Measurements from ENCODE around the gene VSTM1. TPM values are rescaled to one million over a fixed set of nuclear protein-coding genes. Genes with fewer than 3 reads are reported as not detected.

The VSTM1 gene
- total RNA-seq, 1 experiment from 2014 or later: not detected

DNA sequence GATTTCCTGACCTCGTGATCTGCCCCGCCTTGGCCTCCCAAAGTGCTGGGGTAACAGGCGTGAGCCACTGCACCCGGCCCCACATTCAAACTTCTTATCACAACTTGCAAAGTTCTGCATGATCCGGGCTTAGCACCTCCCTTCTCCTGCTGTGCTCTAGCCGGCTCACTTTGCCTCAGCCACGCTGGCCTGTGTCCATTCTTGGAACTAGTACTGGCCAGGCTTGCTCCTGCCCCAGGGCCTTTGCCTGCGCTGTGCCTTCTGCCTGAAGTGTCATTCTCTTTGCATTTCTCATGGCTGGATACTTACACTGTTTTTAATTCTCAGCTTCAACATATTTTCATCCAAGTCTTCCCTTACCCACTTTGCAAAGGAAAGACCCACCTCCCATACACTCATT lies 42.3 kb downstream of the VSTM1 start (continued):
- TF ChIP-seq, protein P1, sequence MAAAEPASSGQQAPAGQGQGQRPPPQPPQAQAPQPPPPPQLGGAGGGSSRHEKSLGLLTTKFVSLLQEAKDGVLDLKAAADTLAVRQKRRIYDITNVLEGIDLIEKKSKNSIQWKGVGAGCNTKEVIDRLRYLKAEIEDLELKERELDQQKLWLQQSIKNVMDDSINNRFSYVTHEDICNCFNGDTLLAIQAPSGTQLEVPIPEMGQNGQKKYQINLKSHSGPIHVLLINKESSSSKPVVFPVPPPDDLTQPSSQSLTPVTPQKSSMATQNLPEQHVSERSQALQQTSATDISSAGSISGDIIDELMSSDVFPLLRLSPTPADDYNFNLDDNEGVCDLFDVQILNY (CRISPR knock-in tag; IDR thresholded peaks at IDR 0.05): no peak
- no peak for TF ChIP-seq ATF3 (CRISPR knock-in tag; conservative IDR thresholded peaks at IDR 0.05)
- TF ChIP-seq SOX15 (CRISPR knock-in tag; IDR thresholded peaks at IDR 0.05): no peak
- TF ChIP-seq NR2C2 (CRISPR knock-in tag; IDR thresholded peaks at IDR 0.05): no peak

DNA sequence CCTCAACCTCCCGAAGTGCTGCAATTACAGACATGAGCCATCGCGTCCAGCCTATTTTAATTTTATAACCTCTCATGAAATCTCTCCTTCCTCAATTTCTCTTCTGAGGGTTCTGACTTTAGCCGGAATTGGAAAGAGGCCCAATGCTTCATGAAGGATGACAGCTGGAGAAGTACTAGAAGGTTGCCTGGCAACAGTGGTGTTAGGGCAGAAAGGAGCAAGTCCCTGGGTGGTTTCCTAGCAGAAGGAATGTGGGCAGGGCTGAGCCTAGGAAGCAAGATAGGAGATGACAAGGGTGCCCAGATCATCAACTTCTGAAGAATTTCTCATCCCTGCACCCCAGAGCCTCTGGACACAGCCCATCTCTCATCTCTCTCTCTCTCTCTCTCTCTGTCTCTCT lies 46.4 kb downstream of the VSTM1 start:
- Mint-ChIP-seq H3K4me3 (no peak overlapping the region), H3K27me3 (ENCODE audit: low read depth) (peaks cover 30% of the 10 kb centered on the region), H3K9me3 (peaks cover 7% of the 10 kb centered on the region; the same call in 1 of the 2 replicates), H3K4me1 (peaks cover 18% of the 10 kb centered on the region), H3K36me3 (0 out of 2 replicates have a peak, but pooled peaks cover 2% of the 10 kb centered on the region), H3K27ac (no peak overlapping the region)
- TF ChIP-seq OVOL2 (CRISPR knock-in tag; IDR thresholded peaks at IDR 0.05; ENCODE audit: borderline replicate concordance) (no peak), ZNF416 (CRISPR knock-in tag; IDR thresholded peaks at IDR 0.05) (no peak), ZBTB43 (CRISPR knock-in tag; IDR thresholded peaks at IDR 0.05) (no peak), IRF2 (CRISPR knock-in tag; IDR thresholded peaks at IDR 0.05; ENCODE audit: borderline replicate concordance, low read depth) (no peak), ZNF423 (CRISPR knock-in tag; IDR thresholded peaks at IDR 0.05) (no peak), RORB (CRISPR knock-in tag; IDR thresholded peaks at IDR 0.05) (no peak), JUN (CRISPR knock-in tag; IDR thresholded peaks at IDR 0.05) (no peak), ZNF138 (CRISPR knock-in tag; conservative IDR thresholded peaks at IDR 0.05) (no peak), NFYB (CRISPR knock-in tag; conservative IDR thresholded peaks at IDR 0.05; ENCODE audit: low read depth) (no peak)
- TF ChIP-seq, protein P2, sequence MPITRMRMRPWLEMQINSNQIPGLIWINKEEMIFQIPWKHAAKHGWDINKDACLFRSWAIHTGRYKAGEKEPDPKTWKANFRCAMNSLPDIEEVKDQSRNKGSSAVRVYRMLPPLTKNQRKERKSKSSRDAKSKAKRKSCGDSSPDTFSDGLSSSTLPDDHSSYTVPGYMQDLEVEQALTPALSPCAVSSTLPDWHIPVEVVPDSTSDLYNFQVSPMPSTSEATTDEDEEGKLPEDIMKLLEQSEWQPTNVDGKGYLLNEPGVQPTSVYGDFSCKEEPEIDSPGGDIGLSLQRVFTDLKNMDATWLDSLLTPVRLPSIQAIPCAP (CRISPR knock-in tag; IDR thresholded peaks at IDR 0.05): no peak
- TF ChIP-seq, protein P3, sequence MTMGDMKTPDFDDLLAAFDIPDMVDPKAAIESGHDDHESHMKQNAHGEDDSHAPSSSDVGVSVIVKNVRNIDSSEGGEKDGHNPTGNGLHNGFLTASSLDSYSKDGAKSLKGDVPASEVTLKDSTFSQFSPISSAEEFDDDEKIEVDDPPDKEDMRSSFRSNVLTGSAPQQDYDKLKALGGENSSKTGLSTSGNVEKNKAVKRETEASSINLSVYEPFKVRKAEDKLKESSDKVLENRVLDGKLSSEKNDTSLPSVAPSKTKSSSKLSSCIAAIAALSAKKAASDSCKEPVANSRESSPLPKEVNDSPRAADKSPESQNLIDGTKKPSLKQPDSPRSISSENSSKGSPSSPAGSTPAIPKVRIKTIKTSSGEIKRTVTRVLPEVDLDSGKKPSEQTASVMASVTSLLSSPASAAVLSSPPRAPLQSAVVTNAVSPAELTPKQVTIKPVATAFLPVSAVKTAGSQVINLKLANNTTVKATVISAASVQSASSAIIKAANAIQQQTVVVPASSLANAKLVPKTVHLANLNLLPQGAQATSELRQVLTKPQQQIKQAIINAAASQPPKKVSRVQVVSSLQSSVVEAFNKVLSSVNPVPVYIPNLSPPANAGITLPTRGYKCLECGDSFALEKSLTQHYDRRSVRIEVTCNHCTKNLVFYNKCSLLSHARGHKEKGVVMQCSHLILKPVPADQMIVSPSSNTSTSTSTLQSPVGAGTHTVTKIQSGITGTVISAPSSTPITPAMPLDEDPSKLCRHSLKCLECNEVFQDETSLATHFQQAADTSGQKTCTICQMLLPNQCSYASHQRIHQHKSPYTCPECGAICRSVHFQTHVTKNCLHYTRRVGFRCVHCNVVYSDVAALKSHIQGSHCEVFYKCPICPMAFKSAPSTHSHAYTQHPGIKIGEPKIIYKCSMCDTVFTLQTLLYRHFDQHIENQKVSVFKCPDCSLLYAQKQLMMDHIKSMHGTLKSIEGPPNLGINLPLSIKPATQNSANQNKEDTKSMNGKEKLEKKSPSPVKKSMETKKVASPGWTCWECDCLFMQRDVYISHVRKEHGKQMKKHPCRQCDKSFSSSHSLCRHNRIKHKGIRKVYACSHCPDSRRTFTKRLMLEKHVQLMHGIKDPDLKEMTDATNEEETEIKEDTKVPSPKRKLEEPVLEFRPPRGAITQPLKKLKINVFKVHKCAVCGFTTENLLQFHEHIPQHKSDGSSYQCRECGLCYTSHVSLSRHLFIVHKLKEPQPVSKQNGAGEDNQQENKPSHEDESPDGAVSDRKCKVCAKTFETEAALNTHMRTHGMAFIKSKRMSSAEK (CRISPR knock-in tag; IDR thresholded peaks at IDR 0.05; ENCODE audit: borderline replicate concordance): no peak
- DNase-seq (ENCODE audit: low spot score): no peak
- CTCF ChIA-PET: interaction anchor here (0.7 to 3.5 kb wide), 5 partner anchors 11 to 111 kb away, joined by 3 to 20 read pairs (median 3); no protein-coding TSS in a partner anchor
- POLR2A ChIA-PET: interaction anchor here (0.7 kb wide), 2 partner anchors 40 to 244 kb away, joined by 4 to 5 read pairs; no protein-coding TSS in a partner anchor
- ATAC-seq: no peak

GRCh38 chr19:54014920-54015560 lies 48.7 kb downstream of the VSTM1 start:
- ChIA-PET POLR2A (no interaction called here), CTCF (interaction anchor here (1.0 to 5.7 kb wide), 7 partner anchors 9 to 206 kb away, joined by 3 to 43 read pairs (median 5); no protein-coding TSS in a partner anchor)
- DNase-seq (ENCODE audit: low spot score): no peak
- Mint-ChIP-seq H3K36me3 (no peaks in the 10 kb centered on the region), H3K9me3 (peaks cover 7% of the 10 kb centered on the region; the same call in 1 of the 2 replicates), H3K4me1 (peaks cover 25% of the 10 kb centered on the region), H3K4me3 (no peak overlapping the region), H3K27me3 (ENCODE audit: low read depth) (peaks cover 30% of the 10 kb centered on the region), H3K27ac (no peak overlapping the region)
- no peak for ATAC-seq
- no peak for TF ChIP-seq NR1H2 (CRISPR knock-in tag; IDR thresholded peaks at IDR 0.05)
- TF ChIP-seq NR3C1 (CRISPR knock-in tag; conservative IDR thresholded peaks at IDR 0.05; ENCODE audit: low read depth): no peak
- TF ChIP-seq ZNF232 (CRISPR knock-in tag; IDR thresholded peaks at IDR 0.05): no peak
- TF ChIP-seq NFYB (CRISPR knock-in tag; conservative IDR thresholded peaks at IDR 0.05; ENCODE audit: low read depth): no peak
- no peak for TF ChIP-seq RORB (CRISPR knock-in tag; IDR thresholded peaks at IDR 0.05)
- TF ChIP-seq, protein P4, sequence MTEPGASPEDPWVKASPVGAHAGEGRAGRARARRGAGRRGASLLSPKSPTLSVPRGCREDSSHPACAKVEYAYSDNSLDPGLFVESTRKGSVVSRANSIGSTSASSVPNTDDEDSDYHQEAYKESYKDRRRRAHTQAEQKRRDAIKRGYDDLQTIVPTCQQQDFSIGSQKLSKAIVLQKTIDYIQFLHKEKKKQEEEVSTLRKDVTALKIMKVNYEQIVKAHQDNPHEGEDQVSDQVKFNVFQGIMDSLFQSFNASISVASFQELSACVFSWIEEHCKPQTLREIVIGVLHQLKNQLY (CRISPR knock-in tag; IDR thresholded peaks at IDR 0.05): no peak
- TF ChIP-seq TEAD4 (CRISPR knock-in tag; IDR thresholded peaks at IDR 0.05): no peak
- no peak for TF ChIP-seq GABPB1 (CRISPR knock-in tag; IDR thresholded peaks at IDR 0.05)
- TF ChIP-seq, protein P5, sequence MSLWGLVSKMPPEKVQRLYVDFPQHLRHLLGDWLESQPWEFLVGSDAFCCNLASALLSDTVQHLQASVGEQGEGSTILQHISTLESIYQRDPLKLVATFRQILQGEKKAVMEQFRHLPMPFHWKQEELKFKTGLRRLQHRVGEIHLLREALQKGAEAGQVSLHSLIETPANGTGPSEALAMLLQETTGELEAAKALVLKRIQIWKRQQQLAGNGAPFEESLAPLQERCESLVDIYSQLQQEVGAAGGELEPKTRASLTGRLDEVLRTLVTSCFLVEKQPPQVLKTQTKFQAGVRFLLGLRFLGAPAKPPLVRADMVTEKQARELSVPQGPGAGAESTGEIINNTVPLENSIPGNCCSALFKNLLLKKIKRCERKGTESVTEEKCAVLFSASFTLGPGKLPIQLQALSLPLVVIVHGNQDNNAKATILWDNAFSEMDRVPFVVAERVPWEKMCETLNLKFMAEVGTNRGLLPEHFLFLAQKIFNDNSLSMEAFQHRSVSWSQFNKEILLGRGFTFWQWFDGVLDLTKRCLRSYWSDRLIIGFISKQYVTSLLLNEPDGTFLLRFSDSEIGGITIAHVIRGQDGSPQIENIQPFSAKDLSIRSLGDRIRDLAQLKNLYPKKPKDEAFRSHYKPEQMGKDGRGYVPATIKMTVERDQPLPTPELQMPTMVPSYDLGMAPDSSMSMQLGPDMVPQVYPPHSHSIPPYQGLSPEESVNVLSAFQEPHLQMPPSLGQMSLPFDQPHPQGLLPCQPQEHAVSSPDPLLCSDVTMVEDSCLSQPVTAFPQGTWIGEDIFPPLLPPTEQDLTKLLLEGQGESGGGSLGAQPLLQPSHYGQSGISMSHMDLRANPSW (CRISPR knock-in tag; conservative IDR thresholded peaks at IDR 0.05; ENCODE audit: low read depth): no peak
- no peak for TF ChIP-seq ZNF138 (CRISPR knock-in tag; conservative IDR thresholded peaks at IDR 0.05)
- TF ChIP-seq HMGA2 (CRISPR knock-in tag; IDR thresholded peaks at IDR 0.05): no peak
